H1 (cell line): ENCODE results near the gene PALM3. TPM values are rescaled to one million over a fixed set of nuclear protein-coding genes. Genes with fewer than 3 reads are reported as not detected.

Experiments
- CTCF ChIA-PET: fragments of 300-600 bp; sonication (Branson Sonifier 250); formaldehyde crosslinking; loops from one replicate; lab custom pipeline; 2021; ENCODE audit not compliant: partially characterized antibody; lab: Charles Lee
- POLR2A ChIA-PET: fragments of 300-600 bp; sonication (Branson Sonifier 250); formaldehyde crosslinking; loops from one replicate; lab custom pipeline; 2021; ENCODE audit warnings: inconsistent platforms; ENCODE audit not compliant: partially characterized antibody; lab: Charles Lee
- DNase-seq, 2 experiments: peaks; one replicate each; pipeline versions ENCODE4 v3.0.0 to v3.0.0-alpha.2; 2010 to 2022; ENCODE audit warnings: low spot score in 2 of 2, low read depth in 1 of 2, mixed read lengths in 1 of 2
- FAIRE-seq: peaks from 2 replicates; lab custom pipeline; 2011; peaks lifted over from hg19 to GRCh38; lab: Jason Lieb, UNC
- H2AFZ ChIP-seq: 2 replicates; pipeline ENCODE4 v1.8.1; 2012; ENCODE audit warnings: low read length, inconsistent platforms
- H2AK5ac ChIP-seq: 2 replicates; pipeline ENCODE4 v1.6.1; 2013; ENCODE audit warnings: low read depth, low read length
- H2BK120ac ChIP-seq: replicated peaks from 2 replicates; pipeline ENCODE3; 2013; ENCODE audit warnings: low read depth, low read length, inconsistent platforms
- H2BK12ac ChIP-seq: 2 replicates; pipeline ENCODE4 v1.6.1; 2013; ENCODE audit warnings: low read depth, low read length
- H2BK15ac ChIP-seq: 2 replicates; pipeline ENCODE4 v1.6.1; 2013; ENCODE audit warnings: low read length
- H2BK20ac ChIP-seq: 2 replicates; pipeline ENCODE4 v1.6.1; 2013; ENCODE audit warnings: low read length
- H2BK5ac ChIP-seq: 2 replicates; pipeline ENCODE4 v1.6.1; 2013; ENCODE audit warnings: low read depth, low read length
- H3K14ac ChIP-seq: 2 replicates; pipeline ENCODE4 v1.6.1; 2013; ENCODE audit warnings: inconsistent platforms; ENCODE audit not compliant: insufficient read length
- H3K18ac ChIP-seq: 2 replicates; pipeline ENCODE4 v1.6.1; 2013; ENCODE audit warnings: low read length; ENCODE audit errors: extremely low read depth
- H3K23ac ChIP-seq: 2 replicates; pipeline ENCODE4 v1.6.1; 2013; ENCODE audit warnings: inconsistent platforms; ENCODE audit not compliant: insufficient read length
- H3K23me2 ChIP-seq: 2 replicates; pipeline ENCODE4 v1.6.1; 2013; ENCODE audit warnings: low read depth, low read length
- H3K27ac ChIP-seq: 2 replicates; pipeline ENCODE4 v1.6.1; 2011; ENCODE audit warnings: low read depth, low read length, inconsistent platforms
- H3K27me3 ChIP-seq, 4 experiments: replicated peaks in 1 of 4; 1 replicate in 1 of 4; 2 replicates in 3 of 4; pipeline versions ENCODE4 v1.6.1 to v1.8.1; 2011 to 2013; ENCODE audit warnings: low read length in 3 of 4, mild to moderate bottlenecking in 3 of 4, inconsistent platforms in 2 of 4, mixed read lengths in 2 of 4, moderate library complexity in 1 of 4; ENCODE audit not compliant: control insufficient read depth in 3 of 4, insufficient read depth in 3 of 4; ENCODE audit errors: extremely low read depth in 1 of 4
- H3K36me3 ChIP-seq, 4 experiments: 2 replicates each; pipeline versions ENCODE4 v1.6.1 to v1.8.1; 2011 to 2013; ENCODE audit warnings: mild to moderate bottlenecking in 4 of 4, low read length in 3 of 4, moderate library complexity in 2 of 4, control low read depth in 1 of 4, inconsistent platforms in 1 of 4; ENCODE audit not compliant: insufficient read depth in 4 of 4, control insufficient read depth in 2 of 4
- H3K4ac ChIP-seq: replicated peaks from 2 replicates; pipeline ENCODE3; 2013; ENCODE audit warnings: low read length, low read depth, mixed read lengths, inconsistent platforms; ENCODE audit not compliant: insufficient read length
- H3K4me1 ChIP-seq, 4 experiments: replicated peaks in 1 of 4; 1 replicate in 1 of 4; 2 replicates in 3 of 4; pipeline versions ENCODE4 v1.6.1 to v1.8.1; 2011 to 2013; ENCODE audit warnings: low read length in 3 of 4, inconsistent platforms in 2 of 4, mixed read lengths in 1 of 4; ENCODE audit not compliant: insufficient read depth in 4 of 4, control insufficient read depth in 3 of 4
- H3K4me2 ChIP-seq, 2 experiments: 2 replicates each; pipeline versions ENCODE4 v1.6.1 to v1.8.1; 2011 to 2013; ENCODE audit warnings: low read depth in 2 of 2, low read length in 2 of 2, control low read depth in 1 of 2, inconsistent platforms in 1 of 2, mild to moderate bottlenecking in 1 of 2; ENCODE audit not compliant: insufficient read depth in 1 of 2
- H3K4me3 ChIP-seq, 4 experiments: fragments of 200-600, 300-600 bp in 1 of 4; sonication (generic), shearing (Covaris generic), sonication (Bioruptor Twin) in 1 of 4; 2 replicates each; pipeline versions ENCODE4 v1.5.1 to v1.8.1; 2011 to 2016; ENCODE audit warnings: low read length in 4 of 4, low read depth in 3 of 4, control low read depth in 2 of 4, inconsistent platforms in 2 of 4, mild to moderate bottlenecking in 2 of 4, mixed read lengths in 1 of 4, moderate library complexity in 1 of 4; ENCODE audit not compliant: insufficient read depth in 2 of 4; ENCODE audit errors: extremely low read depth in 1 of 4
- H3K56ac ChIP-seq: replicated peaks from 2 replicates; pipeline ENCODE3; 2013; ENCODE audit warnings: low read depth, mild to moderate bottlenecking, mixed read lengths, low read length, inconsistent platforms; ENCODE audit not compliant: insufficient read length
- H3K79me1 ChIP-seq: 2 replicates; pipeline ENCODE4 v1.6.1; 2013; ENCODE audit warnings: low read depth, low read length, control low read depth
- H3K79me2 ChIP-seq, 2 experiments: 2 replicates each; pipeline versions ENCODE4 v1.6.1 to v1.8.1; 2012 to 2013; ENCODE audit warnings: low read length in 2 of 2, mild to moderate bottlenecking in 2 of 2, inconsistent platforms in 1 of 2; ENCODE audit not compliant: insufficient read depth in 2 of 2, control insufficient read depth in 1 of 2
- H3K9ac ChIP-seq, 4 experiments: replicated peaks in 1 of 4; 1 replicate in 1 of 4; 2 replicates in 3 of 4; pipeline versions ENCODE4 v1.6.1 to v1.8.1; 2011 to 2013; ENCODE audit warnings: low read depth in 3 of 4, low read length in 3 of 4, control low read depth in 2 of 4, mild to moderate bottlenecking in 2 of 4, moderate library complexity in 2 of 4, inconsistent platforms in 1 of 4; ENCODE audit errors: extremely low read depth in 1 of 4
- H3K9me3 ChIP-seq, 2 experiments: 2 replicates each; pipeline versions ENCODE4 v1.6.1 to v1.8.1; 2012 to 2013; ENCODE audit warnings: mild to moderate bottlenecking in 2 of 2, moderate library complexity in 2 of 2, control low read depth in 1 of 2, inconsistent platforms in 1 of 2, low read depth in 1 of 2, low read length in 1 of 2, mixed read lengths in 1 of 2; ENCODE audit not compliant: insufficient read depth in 2 of 2
- H4K20me1 ChIP-seq, 2 experiments: replicated peaks in 1 of 2; 2 replicates each; pipeline versions ENCODE3 to v1.8.1; 2011 to 2013; ENCODE audit warnings: inconsistent platforms in 2 of 2, low read length in 2 of 2, mild to moderate bottlenecking in 1 of 2; ENCODE audit not compliant: insufficient read depth in 2 of 2, control insufficient read depth in 1 of 2
- H4K5ac ChIP-seq: 2 replicates; pipeline ENCODE4 v1.6.1; 2013; ENCODE audit warnings: low read length, low read depth, mixed read lengths, inconsistent platforms; ENCODE audit not compliant: insufficient read length
- H4K8ac ChIP-seq: 2 replicates; pipeline ENCODE4 v1.8.0; 2013; ENCODE audit warnings: mild to moderate bottlenecking, moderate library complexity, low read length, inconsistent platforms; ENCODE audit not compliant: insufficient read depth; ENCODE audit errors: extremely low read depth
- H4K91ac ChIP-seq: replicated peaks from 2 replicates; pipeline ENCODE3; 2013; ENCODE audit warnings: low read length, mixed read lengths, inconsistent platforms; ENCODE audit not compliant: insufficient read length
- BCL11A ChIP-seq, 2 experiments: IDR thresholded peaks; one replicate each; pipeline ENCODE4 v1.6.1; 2011; ENCODE audit warnings: low read depth in 2 of 2, low read length in 2 of 2, mild to moderate bottlenecking in 2 of 2
- CEBPB ChIP-seq: IDR thresholded peaks from 2 replicates; pipeline ENCODE4 v1.6.1; 2012; ENCODE audit warnings: low read depth, low read length
- CHD2 ChIP-seq: IDR thresholded peaks from 2 replicates; pipeline ENCODE4 v1.6.1; 2012; ENCODE audit warnings: low read length, improper control_type of control experiment
- EGR1 ChIP-seq: IDR thresholded peaks from 2 replicates; pipeline ENCODE4 v1.6.1; 2011; ENCODE audit warnings: low read depth, low read length, borderline replicate concordance
- HDAC2 ChIP-seq, 2 experiments: fragments of 300-600 bp in 1 of 2; sonication (generic) in 1 of 2; IDR thresholded peaks; 2 replicates each; pipeline ENCODE4 v1.6.1; 2011 to 2012; ENCODE audit warnings: low read depth in 2 of 2, low read length in 2 of 2, mild to moderate bottlenecking in 2 of 2, moderate library complexity in 2 of 2, borderline replicate concordance in 1 of 2, inconsistent platforms in 1 of 2
- JUND ChIP-seq: IDR thresholded peaks from 2 replicates; pipeline ENCODE4 v1.6.1; 2011; ENCODE audit warnings: mild to moderate bottlenecking, improper control_type of control experiment, low read length
- KDM1A ChIP-seq: fragments of 200-600, 300-600 bp; sonication (generic); IDR thresholded peaks from 2 replicates; pipeline ENCODE4 v1.7.1; 2016; ENCODE audit warnings: mild to moderate bottlenecking, low read length, borderline replicate concordance
- KDM4A ChIP-seq: IDR thresholded peaks from one replicate; pipeline ENCODE4 v1.7.1; 2012; ENCODE audit warnings: low read depth, mild to moderate bottlenecking, moderate library complexity, low read length, inconsistent platforms; ENCODE audit not compliant: severe bottlenecking
- POU5F1 ChIP-seq: IDR thresholded peaks from 2 replicates; pipeline ENCODE4 v1.6.1; 2011; ENCODE audit warnings: low read depth, mild to moderate bottlenecking, low read length, moderate library complexity
- SIN3A ChIP-seq, 2 experiments: IDR thresholded peaks in 1 of 2; conservative IDR thresholded peaks in 1 of 2; 2 replicates each; pipeline ENCODE4 v1.6.1; 2011 to 2012; ENCODE audit warnings: low read length in 2 of 2, improper control_type of control experiment in 1 of 2, low read depth in 1 of 2, mild to moderate bottlenecking in 1 of 2
- SIX5 ChIP-seq: IDR thresholded peaks from 2 replicates; pipeline ENCODE4 v1.6.1; 2011; ENCODE audit warnings: mild to moderate bottlenecking, low read depth, low read length
- SP2 ChIP-seq: IDR thresholded peaks from 2 replicates; pipeline ENCODE4 v1.6.1; 2012; ENCODE audit warnings: mild to moderate bottlenecking, low read length, inconsistent platforms
- SUZ12 ChIP-seq: fragments of 200-600 bp; sonication (generic); IDR thresholded peaks from 2 replicates; pipeline ENCODE4 v1.6.1; 2012; ENCODE audit warnings: mild to moderate bottlenecking, inconsistent platforms, low read length, moderate library complexity, mixed read lengths
- TBP ChIP-seq: IDR thresholded peaks from 2 replicates; pipeline ENCODE4 v1.6.1; 2011; ENCODE audit warnings: low read depth, low read length, improper control_type of control experiment
- WGBS, 2 experiments: shearing (Covaris generic) in 1 of 2; methylation state at CpG; one replicate each; pipeline versions ENCODE4 v1.1.6 to v1.1.7; 2013 to 2015; ENCODE audit warnings: low lambda C conversion rate in 2 of 2, mixed read lengths in 2 of 2, inconsistent platforms in 1 of 2, low coverage in 1 of 2, missing lambda C conversion rate in 1 of 2; ENCODE audit not compliant: insufficient replicate concordance in 2 of 2, insufficient coverage in 1 of 2, insufficient read length in 1 of 2; ENCODE audit errors: extremely low coverage in 1 of 2, missing lambda C conversion rate in 1 of 2; 5-methylcytosine and 5-hydroxymethylcytosine counted together
- polyA plus RNA-seq, 7 experiments: library from polyadenylated mRNA; depleted of rRNA in 3 of 7; stranded (reverse) in 5 of 7; unstranded in 2 of 7; fragments of >200 nt in 5 of 7; fragments of 200-250 nt in 2 of 7; gene quantifications; 1 replicate in 5 of 7; 2 replicates in 1 of 7; 4 replicates in 1 of 7; pipeline versions ENCODE4 v1.2.1 to v1.2.3, GENCODE V29; 2011 to 2013; ENCODE audit warnings: missing spikeins in 2 of 7, mixed read lengths in 2 of 7
- total RNA-seq: library from RNA; stranded (reverse); fragmentation: NEBNext Ultra II Directional; extraction: Animal tissue kit (Norgen Biotek cat#: 25700); gene quantifications from 2 replicates; pipeline ENCODE4 v1.2.1, GENCODE V29; 2021

PALM3 gene
- total and polyA plus RNA-seq, 2 of the 8 experiments (the other 6 are each of a cell fraction or from before 2014, with no cell fraction given), result 5.8 to 31.3 TPM

- Histone ChIP-seq H2AFZ (no peak overlapping the region), H4K5ac (no peak overlapping the region), H3K27me3 (peaks cover 0 to 12% (median 9%) of the 10 kb centered on the region in 4 experiments; a peak in 5 of 7 replicates), H3K14ac (no peak overlapping the region), H3K4me2 (no peak overlapping the region), H3K4me3 (no peak overlapping the region), H3K4me1 (peaks cover 0 to 7% (median 3%) of the 10 kb centered on the region in 4 experiments; a peak in 6 of 7 replicates), H2BK15ac (no peak overlapping the region), H4K8ac (no peak overlapping the region), H2BK20ac (no peak overlapping the region), H3K4ac (no peak overlapping the region), H3K23ac (no peak overlapping the region), H3K36me3 (no peaks in the 10 kb centered on the region), H3K18ac (no peak overlapping the region), H4K91ac (no peak overlapping the region), H2AK5ac (no peak overlapping the region), H3K79me2 (no peaks in the 10 kb centered on the region), H3K27ac (no peak overlapping the region), H2BK12ac (no peak overlapping the region), H3K9ac (no peak overlapping the region), H4K20me1 (no peaks in the 10 kb centered on the region), H3K9me3 (no peaks in the 10 kb centered on the region), H3K23me2 (peaks cover 8% of the 10 kb centered on the region; the same call in 1 of the 2 replicates), H2BK120ac (no peak overlapping the region), H3K56ac (no peak overlapping the region), H2BK5ac (no peak overlapping the region), H3K79me1 (no peaks in the 10 kb centered on the region)
- TF ChIP-seq SP2 (no peak), CHD2 (no peak), EGR1 (no peak), SIN3A (conservative IDR thresholded peaks at IDR 0.05 in 1 of 2, IDR thresholded peaks at IDR 0.05 in 1 of 2; ENCODE audit: low read depth in 1 of 2, low read length in 2 of 2) (no peak), SUZ12 (no peak), KDM4A (no peak), JUND (no peak), TBP (no peak), SIX5 (no peak), KDM1A (peak; percentile 77), CEBPB (no peak), BCL11A (IDR thresholded peaks at IDR 0.05; ENCODE audit: low read depth in 2 of 2, low read length in 2 of 2) (no peak), HDAC2 (IDR thresholded peaks at IDR 0.05; ENCODE audit: borderline replicate concordance in 1 of 2, low read depth in 2 of 2, low read length in 2 of 2) (0 out of 4 replicates have a peak, but pooled peaks of 1 of the 2 experiments have one; percentile 48), POU5F1 (no peak)
- CTCF ChIA-PET, result interaction anchor here (0.7 to 4.8 kb wide), 6 partner anchors 8 to 35 kb away, joined by 3 to 39 read pairs (median 4); no protein-coding TSS in a partner anchor
- 100% methylated on average over 2 of the region's 2 CpGs; no CpG with 5 or more reads in 1 of the 2 experiments for WGBS, 2 experiments
- no peak for DNase-seq
- POLR2A ChIA-PET, result interaction anchor here (0.9 kb wide), 1 partner anchor 16 kb away, joined by 3 read pairs; no protein-coding TSS in a partner anchor
- no peak for FAIRE-seq
Measured at GRCh38 chr19:14033946-14034345, 27.9 kb downstream of the PALM3 start.
